Liver (tissue), 9 donors: ENCODE data around the gene KCNJ4. TPM values are rescaled to one million over a fixed set of nuclear protein-coding genes. Genes with fewer than 3 reads are reported as not detected.

ENCODE experiments used
- DNase-seq: peaks from one replicate; pipeline ENCODE4 v3.0.0-alpha.2; 2017; ENCODE audit warnings: low spot score
- H3K27ac ChIP-seq, 2 donors: one replicate each; pipeline ENCODE4 v1.7.0; 2013; ENCODE audit warnings: inconsistent platforms in 2 of 2, low read length in 2 of 2, control low read depth in 1 of 2, low read depth in 1 of 2, mild to moderate bottlenecking in 1 of 2
- H3K27me3 ChIP-seq, 4 donors: one replicate each; pipeline versions ENCODE4 v1.6.1 to v1.7.0; 2013; ENCODE audit warnings: low read length in 3 of 4, inconsistent platforms in 1 of 4, mild to moderate bottlenecking in 1 of 4, moderate library complexity in 1 of 4; ENCODE audit not compliant: control insufficient read depth in 4 of 4, insufficient read depth in 4 of 4
- H3K36me3 ChIP-seq, 4 donors: one replicate each; pipeline versions ENCODE4 v1.6.1 to v1.7.0; 2013; ENCODE audit warnings: low read length in 3 of 4, mild to moderate bottlenecking in 3 of 4, low read depth in 1 of 4, moderate library complexity in 1 of 4; ENCODE audit not compliant: control insufficient read depth in 4 of 4, insufficient read depth in 3 of 4
- H3K4me1 ChIP-seq, 4 donors: one replicate each; pipeline versions ENCODE4 v1.6.1 to v1.7.0; 2013; ENCODE audit warnings: low read length in 3 of 4, mild to moderate bottlenecking in 3 of 4, moderate library complexity in 1 of 4; ENCODE audit not compliant: control insufficient read depth in 4 of 4, insufficient read depth in 4 of 4
- H3K4me3 ChIP-seq, 3 donors: one replicate each; pipeline versions ENCODE4 v1.6.1 to v1.7.0; 2013; ENCODE audit warnings: low read length in 3 of 3, control low read depth in 1 of 3, low read depth in 1 of 3, mild to moderate bottlenecking in 1 of 3
- H3K9ac ChIP-seq, 2 donors: one replicate each; pipeline ENCODE4 v1.7.0; 2013; ENCODE audit warnings: low read length in 2 of 2, mild to moderate bottlenecking in 2 of 2, moderate library complexity in 2 of 2, control low read depth in 1 of 2, low read depth in 1 of 2
- H3K9me3 ChIP-seq, 4 donors: one replicate each; pipeline versions ENCODE4 v1.6.1 to v1.7.0; 2013; ENCODE audit warnings: low read length in 3 of 4; ENCODE audit not compliant: control insufficient read depth in 4 of 4
- EGR1 ChIP-seq, 2 donors: IDR thresholded peaks; 2 replicates each; pipeline ENCODE4 v1.6.1; 2016 to 2018; ENCODE audit warnings: antibody characterized with exemption in 2 of 2, low read depth in 2 of 2
- FOXA1 ChIP-seq: IDR thresholded peaks from 2 replicates; pipeline ENCODE4 v1.6.1; 2016; ENCODE audit warnings: antibody characterized with exemption
- FOXA2 ChIP-seq: IDR thresholded peaks from 2 replicates; pipeline ENCODE4 v1.6.1; 2016; ENCODE audit warnings: antibody characterized with exemption
- GABPA ChIP-seq, 2 donors: IDR thresholded peaks in 1 of 2; conservative IDR thresholded peaks in 1 of 2; 2 replicates each; pipeline ENCODE4 v1.6.1; 2016; ENCODE audit warnings: antibody characterized with exemption in 2 of 2, mild to moderate bottlenecking in 1 of 2, moderate library complexity in 1 of 2
- HNF4A ChIP-seq, 2 donors: conservative IDR thresholded peaks; 2 replicates each; pipeline ENCODE4 v1.6.1; 2016; ENCODE audit warnings: antibody characterized with exemption in 2 of 2, mild to moderate bottlenecking in 2 of 2
- HNF4G ChIP-seq: IDR thresholded peaks from 2 replicates; pipeline ENCODE4 v1.6.1; 2016; ENCODE audit warnings: antibody characterized with exemption
- JUND ChIP-seq, 2 donors: IDR thresholded peaks; 2 replicates each; pipeline ENCODE4 v1.6.1; 2016; ENCODE audit warnings: antibody characterized with exemption in 2 of 2
- NR2F2 ChIP-seq: IDR thresholded peaks from 2 replicates; pipeline ENCODE4 v1.6.1; 2016; ENCODE audit warnings: antibody characterized with exemption
- RAD21 ChIP-seq, 2 donors: IDR thresholded peaks; 2 replicates each; pipeline ENCODE4 v1.6.1; 2016; ENCODE audit warnings: antibody characterized with exemption in 2 of 2, mild to moderate bottlenecking in 2 of 2
- RXRA ChIP-seq, 2 donors: IDR thresholded peaks; 2 replicates each; pipeline ENCODE4 v1.6.1; 2017 to 2018; ENCODE audit warnings: antibody characterized with exemption in 2 of 2, mild to moderate bottlenecking in 1 of 2
- SP1 ChIP-seq: IDR thresholded peaks from 2 replicates; pipeline ENCODE4 v1.6.1; 2018; ENCODE audit warnings: antibody characterized with exemption, mild to moderate bottlenecking
- TAF1 ChIP-seq: conservative IDR thresholded peaks from 2 replicates; pipeline ENCODE4 v1.6.1; 2016; ENCODE audit warnings: antibody characterized with exemption, mild to moderate bottlenecking
- YY1 ChIP-seq: IDR thresholded peaks from 2 replicates; pipeline ENCODE4 v1.6.1; 2016; ENCODE audit warnings: antibody characterized with exemption, mild to moderate bottlenecking
- WGBS: extraction: QIAGEN DNeasy Blood & Tissue Kit; methylation state at CpG from one replicate; pipeline ENCODE4 v1.1.7; 2013; 5-methylcytosine and 5-hydroxymethylcytosine counted together
- polyA plus RNA-seq, 2 donors: library from polyadenylated mRNA; stranded (reverse) in 1 of 2; unstranded in 1 of 2; fragments of 200-250 nt in 1 of 2; fragments of >200 nt in 1 of 2; fragmentation: Nextera tagmentation in 1 of 2; extraction: Ambion mirVana in 1 of 2; gene quantifications; one replicate each; pipeline versions ENCODE4 v1.2.1 to v1.2.3, GENCODE V29; 2013 to 2015
- total RNA-seq, 2 donors: library from RNA; depleted of rRNA; stranded (reverse); fragments of >200 nt; gene quantifications; one replicate each; pipeline ENCODE4 v1.2.3, GENCODE V29; 2014
- TF ChIP-seq, protein P1 (sequence below): IDR thresholded peaks from 2 replicates; pipeline ENCODE4 v1.6.1; 2016; ENCODE audit warnings: antibody characterized with exemption
- TF ChIP-seq, protein P2 (sequence below): IDR thresholded peaks from 2 replicates; pipeline ENCODE4 v1.6.1; 2016; ENCODE audit warnings: antibody characterized with exemption
- TF ChIP-seq, protein P3 (sequence below): IDR thresholded peaks from 2 replicates; pipeline ENCODE4 v1.6.1; 2016; ENCODE audit warnings: antibody characterized with exemption
- TF ChIP-seq, protein P4 (sequence below): fragments of 150-350 bp; IDR thresholded peaks from 2 replicates; pipeline ENCODE4 v1.5.1; 2017; ENCODE audit warnings: improper control_type of control experiment, low read depth, low read length; ENCODE audit not compliant: missing input control
- donor health status: healthy.
- donor health status: healthy.
- donor health status: healthy.
- donor health status: healthy.
- donor health status: healthy.

KCNJ4 gene
- total and polyA plus RNA-seq, 4 donors = 0.05 TPM; not detected in 3

DNA sequence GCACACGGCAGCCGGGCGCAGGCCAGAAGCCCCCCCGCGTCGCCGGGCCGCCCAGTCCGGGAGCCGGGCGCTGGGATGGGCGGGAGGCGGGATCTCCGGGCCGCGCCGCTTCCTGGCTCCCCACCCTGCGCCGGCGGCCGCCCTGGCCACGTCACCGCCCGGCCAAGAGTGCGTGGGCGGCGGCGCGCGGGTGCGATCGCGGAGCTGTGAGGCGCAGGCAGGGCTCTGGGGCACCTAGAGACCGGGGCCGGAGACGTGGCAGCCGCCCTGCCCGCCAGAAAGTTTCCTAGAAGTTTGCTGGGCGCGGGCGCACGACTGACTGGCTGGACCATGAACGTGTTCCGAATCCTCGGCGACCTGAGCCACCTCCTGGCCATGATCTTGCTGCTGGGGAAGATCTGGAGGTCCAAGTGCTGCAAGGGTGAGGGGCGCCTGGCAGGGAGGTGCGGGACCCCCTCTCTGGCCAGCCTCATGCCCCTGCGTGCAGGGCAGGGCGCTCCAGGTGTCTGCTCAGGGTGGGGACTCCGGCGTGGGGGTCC is 13.0 kb upstream of the KCNJ4 start, which contains the start of gene KDELR3:
Gene KDELR3 (plus strand): TSS at position 193 of the 539 bp plus-strand sequence. CDS start 138 bp downstream, at position 331.
- DNase-seq = peak; percentile 52
- no peak within 1 kb of the TSS for H3K9ac ChIP-seq
- no peak for TF ChIP-seq JUND (IDR thresholded peaks at IDR 0.05)
- TF ChIP-seq EGR1 (IDR thresholded peaks at IDR 0.05; ENCODE audit: low read depth in 2 of 2) = peak; percentile 79 to 95
- no peak within 1 kb of the TSS for H3K27ac ChIP-seq
- H3K9me3 ChIP-seq = no peaks in the 10 kb centered on the region
- no peaks in the 10 kb centered on the region for H3K27me3 ChIP-seq
- 2% methylated on average over 53 of the region's 53 CpGs for WGBS
- H3K36me3 ChIP-seq = no peaks in the 10 kb centered on the region
- H3K4me1 ChIP-seq = peaks cover 0 to 9% (median 5%) of the 10 kb centered on the region in 4 donors
- H3K4me3 ChIP-seq = peak within 1 kb of the TSS in 2 of 3 donors; percentile 47 to 55

DNA sequence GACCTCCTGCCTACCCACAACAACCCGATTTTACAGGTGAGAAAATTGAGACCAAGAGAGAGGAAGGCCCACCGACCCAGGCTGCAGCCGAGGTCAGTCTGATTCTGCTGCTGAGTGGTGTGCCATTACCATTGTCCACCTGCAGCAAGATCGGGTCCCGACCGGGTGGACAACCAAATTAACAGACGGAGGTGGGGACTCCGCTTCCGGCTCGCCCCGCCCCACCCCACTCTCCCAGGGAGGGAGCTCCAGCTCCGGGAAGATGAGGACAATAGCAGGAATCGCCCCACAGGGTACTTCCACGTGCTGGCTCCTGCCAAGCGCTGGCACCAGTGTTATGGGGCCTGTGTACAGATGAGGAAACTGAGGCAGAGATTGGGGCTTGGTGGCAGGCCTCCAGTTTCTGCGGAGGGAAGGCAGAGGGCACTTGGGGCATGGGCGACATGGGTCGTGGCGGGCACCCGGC is 12.5 kb upstream of the KCNJ4 start:
- 28% methylated on average over 20 of the region's 20 CpGs for WGBS
- Histone ChIP-seq H3K4me3 (peak overlapping the region in 2 of 3 donors; percentile 24 to 47), H3K9ac (no peak overlapping the region), H3K36me3 (no peaks in the 10 kb centered on the region), H3K4me1 (peaks cover 0 to 9% (median 5%) of the 10 kb centered on the region in 4 donors), H3K27me3 (no peaks in the 10 kb centered on the region), H3K9me3 (no peaks in the 10 kb centered on the region), H3K27ac (no peak overlapping the region)
- TF ChIP-seq, protein P1, sequence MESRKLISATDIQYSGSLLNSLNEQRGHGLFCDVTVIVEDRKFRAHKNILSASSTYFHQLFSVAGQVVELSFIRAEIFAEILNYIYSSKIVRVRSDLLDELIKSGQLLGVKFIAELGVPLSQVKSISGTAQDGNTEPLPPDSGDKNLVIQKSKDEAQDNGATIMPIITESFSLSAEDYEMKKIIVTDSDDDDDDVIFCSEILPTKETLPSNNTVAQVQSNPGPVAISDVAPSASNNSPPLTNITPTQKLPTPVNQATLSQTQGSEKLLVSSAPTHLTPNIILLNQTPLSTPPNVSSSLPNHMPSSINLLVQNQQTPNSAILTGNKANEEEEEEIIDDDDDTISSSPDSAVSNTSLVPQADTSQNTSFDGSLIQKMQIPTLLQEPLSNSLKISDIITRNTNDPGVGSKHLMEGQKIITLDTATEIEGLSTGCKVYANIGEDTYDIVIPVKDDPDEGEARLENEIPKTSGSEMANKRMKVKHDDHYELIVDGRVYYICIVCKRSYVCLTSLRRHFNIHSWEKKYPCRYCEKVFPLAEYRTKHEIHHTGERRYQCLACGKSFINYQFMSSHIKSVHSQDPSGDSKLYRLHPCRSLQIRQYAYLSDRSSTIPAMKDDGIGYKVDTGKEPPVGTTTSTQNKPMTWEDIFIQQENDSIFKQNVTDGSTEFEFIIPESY = no peak
- no peak for TF ChIP-seq TAF1
- TF ChIP-seq NR2F2 = no peak
- TF ChIP-seq EGR1 (IDR thresholded peaks at IDR 0.05; ENCODE audit: low read depth in 2 of 2) = no peak
- DNase-seq = no peak

DNA sequence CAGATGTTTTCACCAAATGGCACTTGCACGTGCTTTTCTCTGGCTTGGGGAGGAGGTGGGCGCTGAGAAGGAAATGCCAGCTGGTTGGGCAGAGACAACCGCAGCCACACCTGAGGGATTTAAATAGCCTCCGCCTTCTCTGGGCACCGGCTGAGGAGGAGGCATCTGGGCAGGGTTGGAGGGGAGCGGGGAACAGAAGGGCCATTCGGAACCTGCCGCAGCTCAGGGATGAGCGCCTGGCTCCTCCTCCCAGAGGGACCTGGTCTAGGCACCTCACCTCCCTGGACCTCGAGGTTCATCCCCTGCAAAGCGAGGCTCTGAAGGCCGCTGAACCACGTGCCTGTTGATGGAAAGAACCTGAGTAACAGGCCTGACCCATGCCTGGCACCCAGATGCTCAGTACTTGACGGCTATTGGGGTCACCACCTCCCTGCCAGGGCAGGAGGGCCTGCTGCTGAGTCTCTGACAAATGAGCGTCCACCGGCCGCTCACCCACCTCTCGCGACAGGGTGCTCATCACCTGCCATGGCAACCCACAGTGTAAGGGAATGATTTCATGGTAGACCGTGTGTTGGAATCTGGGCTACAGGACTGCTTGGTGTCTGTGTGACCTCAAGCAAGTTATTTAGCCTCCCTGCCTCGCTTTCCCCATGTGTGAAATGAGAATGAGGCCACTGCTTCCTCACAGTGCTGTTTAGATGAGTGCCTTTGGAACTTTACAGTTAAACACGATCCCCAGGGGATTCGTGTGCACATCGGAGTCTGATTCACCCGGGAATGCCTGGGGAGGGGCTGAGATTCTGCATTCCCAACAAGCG is 10.9 kb upstream of the KCNJ4 start:
- H3K27ac ChIP-seq = no peak overlapping the region
- H3K9ac ChIP-seq = no peak overlapping the region
- H3K4me3 ChIP-seq = no peak overlapping the region
- DNase-seq = no peak
- H3K27me3 ChIP-seq = peaks cover 0 to 3% (median 0%) of the 10 kb centered on the region in 4 donors
- H3K36me3 ChIP-seq = no peaks in the 10 kb centered on the region
- peaks cover 4 to 14% (median 9%) of the 10 kb centered on the region in 4 donors for H3K4me1 ChIP-seq
- H3K9me3 ChIP-seq = no peaks in the 10 kb centered on the region
- WGBS = 81% methylated on average over 26 of the region's 26 CpGs
- no peak for TF ChIP-seq EGR1 (IDR thresholded peaks at IDR 0.05; ENCODE audit: low read depth in 2 of 2)
- TF ChIP-seq GABPA (IDR thresholded peaks at IDR 0.05 in 1 of 2, conservative IDR thresholded peaks at IDR 0.05 in 1 of 2) = no peak
- TF ChIP-seq, protein P2, sequence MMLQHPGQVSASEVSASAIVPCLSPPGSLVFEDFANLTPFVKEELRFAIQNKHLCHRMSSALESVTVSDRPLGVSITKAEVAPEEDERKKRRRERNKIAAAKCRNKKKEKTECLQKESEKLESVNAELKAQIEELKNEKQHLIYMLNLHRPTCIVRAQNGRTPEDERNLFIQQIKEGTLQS = no peak
- TF ChIP-seq YY1 = no peak
- no peak for TF ChIP-seq HNF4A (conservative IDR thresholded peaks at IDR 0.05)
- no peak for TF ChIP-seq RXRA (IDR thresholded peaks at IDR 0.05)
- TF ChIP-seq FOXA1 = no peak
- TF ChIP-seq HNF4G = no peak
- no peak for TF ChIP-seq TAF1
- TF ChIP-seq NR2F2 = no peak
- no peak for TF ChIP-seq JUND (IDR thresholded peaks at IDR 0.05)
- TF ChIP-seq, protein P3, sequence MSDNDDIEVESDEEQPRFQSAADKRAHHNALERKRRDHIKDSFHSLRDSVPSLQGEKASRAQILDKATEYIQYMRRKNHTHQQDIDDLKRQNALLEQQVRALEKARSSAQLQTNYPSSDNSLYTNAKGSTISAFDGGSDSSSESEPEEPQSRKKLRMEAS = no peak
- TF ChIP-seq, protein P4, sequence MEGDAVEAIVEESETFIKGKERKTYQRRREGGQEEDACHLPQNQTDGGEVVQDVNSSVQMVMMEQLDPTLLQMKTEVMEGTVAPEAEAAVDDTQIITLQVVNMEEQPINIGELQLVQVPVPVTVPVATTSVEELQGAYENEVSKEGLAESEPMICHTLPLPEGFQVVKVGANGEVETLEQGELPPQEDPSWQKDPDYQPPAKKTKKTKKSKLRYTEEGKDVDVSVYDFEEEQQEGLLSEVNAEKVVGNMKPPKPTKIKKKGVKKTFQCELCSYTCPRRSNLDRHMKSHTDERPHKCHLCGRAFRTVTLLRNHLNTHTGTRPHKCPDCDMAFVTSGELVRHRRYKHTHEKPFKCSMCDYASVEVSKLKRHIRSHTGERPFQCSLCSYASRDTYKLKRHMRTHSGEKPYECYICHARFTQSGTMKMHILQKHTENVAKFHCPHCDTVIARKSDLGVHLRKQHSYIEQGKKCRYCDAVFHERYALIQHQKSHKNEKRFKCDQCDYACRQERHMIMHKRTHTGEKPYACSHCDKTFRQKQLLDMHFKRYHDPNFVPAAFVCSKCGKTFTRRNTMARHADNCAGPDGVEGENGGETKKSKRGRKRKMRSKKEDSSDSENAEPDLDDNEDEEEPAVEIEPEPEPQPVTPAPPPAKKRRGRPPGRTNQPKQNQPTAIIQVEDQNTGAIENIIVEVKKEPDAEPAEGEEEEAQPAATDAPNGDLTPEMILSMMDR = no peak
- TF ChIP-seq, protein P1 = no peak
- TF ChIP-seq SP1 = no peak
- TF ChIP-seq FOXA2 = no peak
- no peak for TF ChIP-seq RAD21 (IDR thresholded peaks at IDR 0.05)
